OCI-LY7 (cell line): ENCODE results near the gene ANKS4B. TPM values are rescaled to one million over a fixed set of nuclear protein-coding genes. Genes with fewer than 3 reads are reported as not detected.
A peak's percentile ranks its signal among the peaks of the same experiment; 100 is the strongest.

Experiments
- BruUV-seq: library from RNA; stranded (reverse); fragments of 400-500 nt; replicated peaks from 2 replicates; lab custom pipeline; 2021; lab: Mats Ljungman, UMichigan
- CTCF ChIA-PET: fragments of 300-600 bp; sonication (Branson Sonifier 250); formaldehyde crosslinking; loops from one replicate; lab custom pipeline; 2022; ENCODE audit warnings: antibody characterized with exemption; ENCODE audit not compliant: unreplicated experiment; lab: Charles Lee
- POLR2A ChIA-PET: fragments of 300-600 bp; sonication (Branson Sonifier 250); formaldehyde crosslinking; loops from one replicate; lab custom pipeline; 2022; ENCODE audit warnings: antibody characterized with exemption; lab: Charles Lee
- DNase-seq: peaks from one replicate; pipeline ENCODE4 v3.0.0-alpha.2; 2015; ENCODE audit warnings: low spot score
- H2AFZ ChIP-seq: fragments of 200-600 bp; sonication (generic), shearing (Covaris generic); 2 replicates; pipeline ENCODE4 v1.6.1; 2014; ENCODE audit warnings: mild to moderate bottlenecking, antibody characterized with exemption, low read length, moderate library complexity
- H3K27ac ChIP-seq: fragments of 200-600 bp; sonication (generic); 2 replicates; pipeline ENCODE4 v1.5.1; 2014; ENCODE audit warnings: mixed run types, low read depth, mild to moderate bottlenecking, moderate library complexity, low read length, inconsistent platforms; ENCODE audit not compliant: poor library complexity, severe bottlenecking
- H3K36me3 ChIP-seq: fragments of 200-600 bp; sonication (generic); 2 replicates; pipeline ENCODE4 v1.6.1; 2014; ENCODE audit warnings: mild to moderate bottlenecking, antibody characterized with exemption, low read length, moderate library complexity, mixed read lengths; ENCODE audit not compliant: insufficient read depth
- H3K4me1 ChIP-seq: fragments of 200-600 bp; sonication (generic); 2 replicates; pipeline ENCODE4 v1.5.1; 2014; ENCODE audit warnings: mild to moderate bottlenecking, low read length; ENCODE audit not compliant: insufficient read depth, poor library complexity, severe bottlenecking
- H3K4me2 ChIP-seq: fragments of 200-600 bp; sonication (generic); 2 replicates; pipeline ENCODE4 v1.6.1; 2014; ENCODE audit warnings: mild to moderate bottlenecking, low read length
- H3K4me3 ChIP-seq: fragments of 200-600 bp; sonication (generic); 2 replicates; pipeline ENCODE4 v1.5.1; 2014; ENCODE audit warnings: mild to moderate bottlenecking, low read depth, low read length; ENCODE audit not compliant: poor library complexity, severe bottlenecking
- H3K79me2 ChIP-seq: fragments of 200-600 bp; sonication (generic); 2 replicates; pipeline ENCODE4 v1.6.1; 2016; ENCODE audit warnings: low read depth, mild to moderate bottlenecking, low read length, moderate library complexity, mixed read lengths; ENCODE audit not compliant: insufficient read depth
- H3K9me2 ChIP-seq: fragments of 200-600 bp; sonication (generic); 2 replicates; pipeline ENCODE4 v1.6.1; 2016; ENCODE audit warnings: mild to moderate bottlenecking, low read length, mixed read lengths; ENCODE audit not compliant: insufficient read depth
- H3K9me3 ChIP-seq: fragments of 200-600 bp; sonication (generic); 2 replicates; pipeline ENCODE4 v1.6.1; 2014; ENCODE audit warnings: mild to moderate bottlenecking, mixed run types, low read length, mixed read lengths
- H4K20me1 ChIP-seq: fragments of 200-600 bp; sonication (generic); 2 replicates; pipeline ENCODE4 v1.6.1; 2014; ENCODE audit warnings: mild to moderate bottlenecking, antibody characterized with exemption, low read length, moderate library complexity, mixed read lengths; ENCODE audit not compliant: insufficient read depth
- CTCF ChIP-seq: fragments of 200-600 bp; sonication (generic); conservative IDR thresholded peaks from 2 replicates; pipeline ENCODE4 v1.5.1; 2014; ENCODE audit warnings: mild to moderate bottlenecking, antibody characterized with exemption, low read length, moderate library complexity, mixed read lengths
- EZH2phosphoT487 ChIP-seq: fragments of 200-600 bp; sonication (generic); IDR thresholded peaks from 2 replicates; pipeline ENCODE4 v1.6.1; 2018; ENCODE audit warnings: low read depth, borderline replicate concordance, mild to moderate bottlenecking, mixed run types, antibody characterized with exemption, low read length, moderate library complexity, mixed read lengths
- intact Hi-C: fragments of 100-400 bp; cut with micrococcal nuclease; formaldehyde crosslinking; loops from one replicate; pipeline ENCODE4 v1.10.0; 2022; ENCODE audit not compliant: unreplicated experiment
- total RNA-seq, 2 experiments: library from RNA; depleted of rRNA in 1 of 2; stranded (reverse); fragments of >200 nt in 1 of 2; shearing (Covaris generic) in 1 of 2; gene quantifications; 2 replicates each; pipeline ENCODE4 v1.2.3, GENCODE V29; 2014 to 2022

The ANKS4B gene
- total RNA-seq, 2 experiments from 2014 or later = not detected

GRCh38 chr16:21301895-21302291 lies 68.4 kb downstream of the ANKS4B start:
- H3K4me3 ChIP-seq = peak overlapping the region; percentile 81
- no peaks in the 10 kb centered on the region for H3K9me3 ChIP-seq
- intact Hi-C loops = loop anchor here (1.0 to 10.0 kb wide), 4 partner anchors 54 to 253 kb away; no protein-coding TSS in a partner anchor
- H3K79me2 ChIP-seq = peaks cover 21% of the 10 kb centered on the region; the same call in 1 of the 2 replicates
- H3K4me2 ChIP-seq = peak overlapping the region; percentile 83
- H3K36me3 ChIP-seq = no peaks in the 10 kb centered on the region
- peaks cover 25% of the 10 kb centered on the region for H3K4me1 ChIP-seq
- TF ChIP-seq CTCF = 0 out of 2 replicates have a peak, but pooled peaks have one; percentile 4
- TF ChIP-seq EZH2phosphoT487 = no peak
- peak overlapping the region; percentile 69 for H3K27ac ChIP-seq
- H2AFZ ChIP-seq = peak overlapping the region; percentile 95; the same call in 1 of the 2 replicates
- CTCF ChIA-PET = no interaction called here
- no peak for DNase-seq
- POLR2A ChIA-PET = interaction anchor here (0.9 to 1.7 kb wide), 3 partner anchors 14 to 142 kb away, joined by 3 to 4 read pairs (median 3); no protein-coding TSS in a partner anchor
- BruUV-seq = no TSS peak
- H4K20me1 ChIP-seq = no peaks in the 10 kb centered on the region
- H3K9me2 ChIP-seq = no peaks in the 10 kb centered on the region

- H3K36me3 ChIP-seq = no peaks in the 10 kb centered on the region
- no peaks in the 10 kb centered on the region for H3K9me3 ChIP-seq
- H3K4me3 ChIP-seq = peak overlapping the region; percentile 81
- intact Hi-C loops = loop anchor here (10.0 kb wide), 1 partner anchor 252 kb away; no protein-coding TSS in a partner anchor
- ChIA-PET CTCF (no interaction called here), POLR2A (interaction anchor here (0.7 to 1.7 kb wide), 2 partner anchors 13 to 19 kb away, joined by 3 to 4 read pairs; no protein-coding TSS in a partner anchor)
- H3K27ac ChIP-seq = peak overlapping the region; percentile 69
- BruUV-seq = no TSS peak
- H3K9me2 ChIP-seq = no peaks in the 10 kb centered on the region
- DNase-seq = peak; percentile 15
- peak overlapping the region; percentile 95; the same call in 1 of the 2 replicates for H2AFZ ChIP-seq
- H4K20me1 ChIP-seq = no peaks in the 10 kb centered on the region
- peaks cover 25% of the 10 kb centered on the region for H3K4me1 ChIP-seq
- H3K4me2 ChIP-seq = peak overlapping the region; percentile 83
- H3K79me2 ChIP-seq = peaks cover 21% of the 10 kb centered on the region; the same call in 1 of the 2 replicates
- TF ChIP-seq EZH2phosphoT487 (no peak), CTCF (no peak)
Measured at GRCh38 chr16:21302454-21302853, 69.0 kb downstream of the ANKS4B start.
